K562 (cell line): ENCODE measurements around the gene PHKG1. TPM values are rescaled to one million over a fixed set of nuclear protein-coding genes. Genes with fewer than 3 reads are reported as not detected.
A peak's percentile ranks its signal among the peaks of the same experiment; 100 is the strongest.

Experiments used
- BRD9 ChIP-seq: fragments of 450-650 bp; IDR thresholded peaks from 2 replicates; pipeline ENCODE4 v1.6.1; 2018; ENCODE audit warnings: low read depth; ENCODE audit not compliant: partially characterized antibody
- CC2D1A ChIP-seq: fragments of 450-650 bp; IDR thresholded peaks from 2 replicates; pipeline ENCODE4 v1.6.1; 2017; ENCODE audit warnings: mild to moderate bottlenecking
- CEBPG ChIP-seq, 3 experiments: fragments of 200-800 bp in 1 of 3; sonication (Bioruptor generic) in 1 of 3; sonication (generic) in 1 of 3; formaldehyde crosslinking in 1 of 3; IDR thresholded peaks in 2 of 3; conservative IDR thresholded peaks in 1 of 3; 2 replicates each; pipeline versions ENCODE4 v1.6.1 to v1.8.0; 2016 to 2022; ENCODE audit warnings: missing compliant biosample characterization in 2 of 3, missing genetic modification characterization in 2 of 3, mild to moderate bottlenecking in 1 of 3, missing genetic modification reagents in 1 of 3
- DPF2 ChIP-seq: fragments of 450-650 bp; IDR thresholded peaks from 2 replicates; pipeline ENCODE4 v1.6.1; 2016
- ELF2 ChIP-seq: fragments of 250-450 bp; sonication (Bioruptor Pico); IDR thresholded peaks from 2 replicates; pipeline ENCODE4 v1.5.0; 2021; ENCODE audit warnings: mild to moderate bottlenecking
- HDAC2 ChIP-seq: fragments of 450-650 bp; IDR thresholded peaks from 2 replicates; pipeline ENCODE4 v1.6.1; 2016; ENCODE audit warnings: mild to moderate bottlenecking
- MBD2 ChIP-seq: sonication (generic); IDR thresholded peaks from 2 replicates; pipeline ENCODE4 v1.6.1; 2016; ENCODE audit warnings: low read depth, borderline replicate concordance
- MIER1 ChIP-seq: fragments of 450-650 bp; IDR thresholded peaks from 2 replicates; pipeline ENCODE4 v1.6.1; 2016; ENCODE audit warnings: antibody characterized with exemption, mild to moderate bottlenecking, low read depth
- MTA3 ChIP-seq: fragments of 450-650 bp; formaldehyde crosslinking; IDR thresholded peaks from 2 replicates; pipeline ENCODE4 v1.6.1; 2017; ENCODE audit warnings: mild to moderate bottlenecking, borderline replicate concordance
- NR2C1 ChIP-seq, 2 experiments: fragments of 450-650 bp; IDR thresholded peaks; 2 replicates each; pipeline ENCODE4 v1.6.1; 2017; ENCODE audit warnings: mild to moderate bottlenecking in 2 of 2, antibody characterized with exemption in 1 of 2, inconsistent platforms in 1 of 2, missing compliant biosample characterization in 1 of 2, missing genetic modification characterization in 1 of 2
- PCBP2 ChIP-seq: fragments of 200-400 bp; formaldehyde crosslinking; IDR thresholded peaks from 2 replicates; pipeline ENCODE4 v1.6.1; 2018; ENCODE audit warnings: low read length, low read depth, mild to moderate bottlenecking, moderate library complexity; ENCODE audit not compliant: poor library complexity, severe bottlenecking
- PHB ChIP-seq: fragments of 250-450 bp; sonication (Bioruptor Pico); IDR thresholded peaks from 2 replicates; pipeline ENCODE4 v1.5.0; 2021
- POLR2G ChIP-seq: fragments of 200-400 bp; formaldehyde crosslinking; IDR thresholded peaks from 2 replicates; pipeline ENCODE4 v1.6.1; 2017; ENCODE audit warnings: low read depth, mild to moderate bottlenecking, antibody characterized with exemption, low read length, moderate library complexity
- PRPF4 ChIP-seq: fragments of 200-400 bp; formaldehyde crosslinking; IDR thresholded peaks from one replicate; pipeline ENCODE4 v1.6.1; 2017; ENCODE audit warnings: low read length, low read depth, mild to moderate bottlenecking; ENCODE audit not compliant: insufficient read depth, poor library complexity, severe bottlenecking
- PURB ChIP-seq: sonication (generic); formaldehyde crosslinking; IDR thresholded peaks from 2 replicates; pipeline ENCODE4 v1.9.0; 2021; ENCODE audit warnings: low read depth, mild to moderate bottlenecking, missing genetic modification reagents
- SIN3A ChIP-seq, 2 experiments: fragments of 150-350 bp in 1 of 2; IDR thresholded peaks; 2 replicates each; pipeline ENCODE4 v1.6.1; 2011 to 2016; ENCODE audit warnings: borderline replicate concordance in 2 of 2, low read depth in 2 of 2, low read length in 2 of 2, mild to moderate bottlenecking in 2 of 2, moderate library complexity in 2 of 2; ENCODE audit not compliant: control insufficient read depth in 1 of 2
- SMARCE1 ChIP-seq: fragments of 450-650 bp; IDR thresholded peaks from 2 replicates; pipeline ENCODE4 v1.7.1; 2016; ENCODE audit warnings: mild to moderate bottlenecking
- SPI1 ChIP-seq: IDR thresholded peaks from 2 replicates; pipeline ENCODE4 v1.6.1; 2011; ENCODE audit warnings: low read depth, low read length, control low read depth, borderline replicate concordance
- SREBF1 ChIP-seq: fragments of 150-350 bp; IDR thresholded peaks from 2 replicates; pipeline ENCODE4 v1.6.1; 2014; ENCODE audit warnings: antibody characterized with exemption, low read depth, low read length, borderline replicate concordance
- TEAD2 ChIP-seq: fragments of 450-650 bp; IDR thresholded peaks from 2 replicates; pipeline ENCODE4 v1.6.1; 2016; ENCODE audit warnings: missing genetic modification characterization, control low read depth, missing compliant biosample characterization
- U2AF1 ChIP-seq: fragments of 200-400 bp; formaldehyde crosslinking; optimal IDR thresholded peaks from 2 replicates; pipeline ENCODE3; 2017; ENCODE audit warnings: mild to moderate bottlenecking, low read depth, low read length, moderate library complexity
- ZBTB8A ChIP-seq: fragments of 450-650 bp; IDR thresholded peaks from 2 replicates; pipeline ENCODE4 v1.6.1; 2018; ENCODE audit warnings: mild to moderate bottlenecking, moderate library complexity; ENCODE audit not compliant: partially characterized antibody
- ZFP91 ChIP-seq: sonication (generic); formaldehyde crosslinking; IDR thresholded peaks from 2 replicates; pipeline ENCODE4 v1.8.0; 2022; ENCODE audit warnings: mild to moderate bottlenecking, missing genetic modification reagents
- ZNF146 ChIP-seq: IDR thresholded peaks from one replicate; pipeline ENCODE4 v1.6.1; 2018; ENCODE audit warnings: missing compliant biosample characterization; ENCODE audit not compliant: unreplicated experiment
- ZNF274 ChIP-seq: IDR thresholded peaks from 2 replicates; pipeline ENCODE4 v1.6.1; 2011; ENCODE audit warnings: low read depth, mild to moderate bottlenecking, low read length, moderate library complexity, borderline replicate concordance
- ZNF583 ChIP-seq: fragments of 250-450 bp; sonication (Bioruptor Pico); IDR thresholded peaks from 2 replicates; pipeline ENCODE4 v1.4.0; 2020
- ZNF584 ChIP-seq: fragments of 200-800 bp; sonication (Bioruptor generic); IDR thresholded peaks from 2 replicates; pipeline ENCODE4 v1.6.1; 2016; ENCODE audit warnings: low read depth, mild to moderate bottlenecking, missing genetic modification characterization, missing compliant biosample characterization
- ZNF695 ChIP-seq: fragments of 450-650 bp; formaldehyde crosslinking; IDR thresholded peaks from 2 replicates; pipeline ENCODE4 v1.4.0; 2020; ENCODE audit warnings: mild to moderate bottlenecking, moderate library complexity
- polyA plus RNA-seq, 8 experiments: library from polyadenylated mRNA; depleted of rRNA in 4 of 8; stranded (reverse) in 5 of 8; unstranded in 3 of 8; fragments of >200 nt; fragmentation: Nextera tagmentation in 2 of 8; fragmentation: Illumina TruSeq in 1 of 8; extraction: Ambion mirVana in 2 of 8; extraction: Trizol in 1 of 8; gene quantifications; 2 replicates each; pipeline versions ENCODE4 v1.2.1 to v1.2.3, GENCODE V29; 2011 to 2014; ENCODE audit warnings: inconsistent platforms in 1 of 8, missing spikeins in 1 of 8
- total RNA-seq, 7 experiments: library from RNA; depleted of rRNA in 6 of 7; stranded (reverse); fragments of >200 nt in 6 of 7; fragmentation: Illumina TruSeq in 2 of 7; extraction: Trizol in 2 of 7; gene quantifications; 2 replicates each; pipeline versions ENCODE4 v1.2.1 to v1.2.3, GENCODE V29; 2011 to 2021; ENCODE audit warnings: low replicate concordance in 1 of 7

The PHKG1 gene
- total and polyA plus RNA-seq, 9 of the 15 experiments (the other 6 are each of a cell fraction or from before 2014, with no cell fraction given) = 0.10 to 0.83 (median 0.46) TPM

GRCh38 chr7:56033671-56034432 lies 58.9 kb downstream of the PHKG1 start (continued):
- TF ChIP-seq U2AF1 (no peak), HDAC2 (peak; percentile 31; the same call in 1 of the 2 replicates), ZFP91 (CRISPR knock-in tag) (no peak), POLR2G (peak; percentile 85), TEAD2 (tag) (no peak), MIER1 (no peak), ZNF274 (no peak), SREBF1 (no peak), SPI1 (no peak), CC2D1A (0 out of 2 replicates have a peak, but pooled peaks have one; percentile 17), CEBPG (CRISPR knock-in tag; IDR thresholded peaks at IDR 0.05) (peak; percentile 96), CEBPG (tag; conservative IDR thresholded peaks at IDR 0.05 in 1 of 2, IDR thresholded peaks at IDR 0.05 in 1 of 2) (peak; percentile 98 to 100), SMARCE1 (peak; percentile 62; the same call in 1 of the 2 replicates), SIN3A (IDR thresholded peaks at IDR 0.05; ENCODE audit: borderline replicate concordance in 2 of 2, control insufficient read depth in 1 of 2, low read depth in 2 of 2, low read length in 2 of 2) (no peak), ZNF583 (CRISPR knock-in tag) (no peak), PHB (CRISPR knock-in tag) (no peak), PURB (no peak), BRD9 (peak; percentile 67), ZBTB8A (no peak), DPF2 (peak; percentile 84), ZNF695 (CRISPR knock-in tag) (no peak), PCBP2 (no peak), ZNF584 (CRISPR knock-in tag) (no peak), MBD2 (no peak; the same call in 1 of the 2 replicates), NR2C1 (IDR thresholded peaks at IDR 0.05) (no peak), NR2C1 (tag; IDR thresholded peaks at IDR 0.05) (no peak), ZNF146 (CRISPR knock-in tag) (no peak), MTA3 (no peak), ELF2 (CRISPR knock-in tag) (no peak), PRPF4 (no peak)
